ENCODE data around the gene STON2.

STON2 gene

DNA sequence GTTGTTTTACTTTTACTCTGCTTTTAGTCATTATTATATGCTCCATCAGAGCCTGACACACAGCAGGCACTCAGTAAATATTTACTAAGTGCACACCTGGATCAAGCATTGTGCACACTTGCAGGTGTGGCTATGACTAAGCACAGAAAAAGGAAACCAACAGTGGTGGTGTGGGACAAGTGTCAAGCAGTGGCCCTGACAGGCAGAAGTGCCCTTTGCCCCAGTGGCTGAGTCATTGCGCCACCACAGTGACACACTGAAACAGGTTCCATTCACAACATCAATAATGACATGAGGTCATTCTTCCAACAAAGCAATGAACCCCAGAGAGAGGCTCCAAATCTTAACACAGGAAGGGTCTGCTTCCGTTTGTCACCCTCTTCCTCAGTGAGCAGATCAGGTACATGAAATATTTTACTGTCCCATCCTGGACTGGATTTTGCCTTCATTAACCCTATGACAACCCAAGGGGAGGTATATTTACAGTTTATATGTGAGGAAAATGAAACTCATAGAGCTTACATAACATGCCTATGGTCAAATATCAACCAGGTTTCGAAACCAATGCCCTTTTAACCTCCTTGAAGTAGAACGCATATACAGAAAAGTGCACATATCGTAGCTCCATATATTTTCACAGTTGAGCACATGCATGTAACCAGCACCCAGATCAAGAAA is 96.7 kb downstream of the STON2 start:
- ATAC-seq: no peak
- no peak for TF ChIP-seq BACH2 (CRISPR knock-in tag; IDR thresholded peaks at IDR 0.05; ENCODE audit: borderline replicate concordance)
- TF ChIP-seq ARNTL (CRISPR knock-in tag; IDR thresholded peaks at IDR 0.05; ENCODE audit: borderline replicate concordance, low read depth): no peak
- no peak for TF ChIP-seq ZFP30 (CRISPR knock-in tag; IDR thresholded peaks at IDR 0.05)
- TF ChIP-seq ZNF70 (CRISPR knock-in tag; IDR thresholded peaks at IDR 0.05): no peak
- TF ChIP-seq ZFP3 (CRISPR knock-in tag; IDR thresholded peaks at IDR 0.05): no peak

DNA sequence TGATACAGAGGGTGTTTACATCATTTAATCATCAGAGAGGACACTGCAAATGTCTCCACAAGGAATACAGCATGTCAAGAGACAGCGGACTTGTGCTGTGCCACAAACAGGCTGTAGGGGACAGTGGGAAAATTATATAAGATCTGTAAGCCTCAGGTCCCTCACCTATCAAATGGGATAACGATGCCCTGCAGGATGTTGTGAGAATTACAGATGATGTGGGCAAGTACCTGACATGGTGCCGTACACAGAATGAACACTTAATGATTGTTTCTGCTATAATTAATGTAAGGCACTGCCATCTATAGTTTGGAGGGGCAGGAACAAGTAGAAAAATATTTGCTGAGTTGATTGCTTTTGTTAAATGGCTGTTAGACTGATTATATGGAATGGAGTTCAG is 97.5 kb downstream of the STON2 start:
- TF ChIP-seq ISL1 (CRISPR knock-in tag; IDR thresholded peaks at IDR 0.05) (no peak), TCF4 (CRISPR knock-in tag; IDR thresholded peaks at IDR 0.05; ENCODE audit: borderline replicate concordance) (no peak), ZFP3 (CRISPR knock-in tag; IDR thresholded peaks at IDR 0.05) (no peak), OSR1 (CRISPR knock-in tag; IDR thresholded peaks at IDR 0.05) (no peak), RARB (CRISPR knock-in tag; IDR thresholded peaks at IDR 0.05) (no peak), CSDC2 (CRISPR knock-in tag; IDR thresholded peaks at IDR 0.05) (no peak), ZNF565 (CRISPR knock-in tag; conservative IDR thresholded peaks at IDR 0.05; ENCODE audit: low read depth) (no peak), ZC3H10 (CRISPR knock-in tag; IDR thresholded peaks at IDR 0.05) (no peak), ARNTL (CRISPR knock-in tag; IDR thresholded peaks at IDR 0.05; ENCODE audit: borderline replicate concordance, low read depth) (no peak), BACH2 (CRISPR knock-in tag; IDR thresholded peaks at IDR 0.05; ENCODE audit: borderline replicate concordance) (no peak), ESRRG (CRISPR knock-in tag; IDR thresholded peaks at IDR 0.05) (no peak), TOX (CRISPR knock-in tag; IDR thresholded peaks at IDR 0.05; ENCODE audit: borderline replicate concordance) (no peak), GLIS3 (CRISPR knock-in tag; IDR thresholded peaks at IDR 0.05) (no peak), SNAI2 (CRISPR knock-in tag; IDR thresholded peaks at IDR 0.05) (no peak)
- TF ChIP-seq, protein P1, sequence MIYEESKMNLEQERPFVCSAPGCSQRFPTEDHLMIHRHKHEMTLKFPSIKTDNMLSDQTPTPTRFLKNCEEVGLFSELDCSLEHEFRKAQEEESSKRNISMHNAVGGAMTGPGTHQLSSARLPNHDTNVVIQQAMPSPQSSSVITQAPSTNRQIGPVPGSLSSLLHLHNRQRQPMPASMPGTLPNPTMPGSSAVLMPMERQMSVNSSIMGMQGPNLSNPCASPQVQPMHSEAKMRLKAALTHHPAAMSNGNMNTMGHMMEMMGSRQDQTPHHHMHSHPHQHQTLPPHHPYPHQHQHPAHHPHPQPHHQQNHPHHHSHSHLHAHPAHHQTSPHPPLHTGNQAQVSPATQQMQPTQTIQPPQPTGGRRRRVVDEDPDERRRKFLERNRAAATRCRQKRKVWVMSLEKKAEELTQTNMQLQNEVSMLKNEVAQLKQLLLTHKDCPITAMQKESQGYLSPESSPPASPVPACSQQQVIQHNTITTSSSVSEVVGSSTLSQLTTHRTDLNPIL (CRISPR knock-in tag; IDR thresholded peaks at IDR 0.05; ENCODE audit: low read depth): no peak
- TF ChIP-seq, protein P2, sequence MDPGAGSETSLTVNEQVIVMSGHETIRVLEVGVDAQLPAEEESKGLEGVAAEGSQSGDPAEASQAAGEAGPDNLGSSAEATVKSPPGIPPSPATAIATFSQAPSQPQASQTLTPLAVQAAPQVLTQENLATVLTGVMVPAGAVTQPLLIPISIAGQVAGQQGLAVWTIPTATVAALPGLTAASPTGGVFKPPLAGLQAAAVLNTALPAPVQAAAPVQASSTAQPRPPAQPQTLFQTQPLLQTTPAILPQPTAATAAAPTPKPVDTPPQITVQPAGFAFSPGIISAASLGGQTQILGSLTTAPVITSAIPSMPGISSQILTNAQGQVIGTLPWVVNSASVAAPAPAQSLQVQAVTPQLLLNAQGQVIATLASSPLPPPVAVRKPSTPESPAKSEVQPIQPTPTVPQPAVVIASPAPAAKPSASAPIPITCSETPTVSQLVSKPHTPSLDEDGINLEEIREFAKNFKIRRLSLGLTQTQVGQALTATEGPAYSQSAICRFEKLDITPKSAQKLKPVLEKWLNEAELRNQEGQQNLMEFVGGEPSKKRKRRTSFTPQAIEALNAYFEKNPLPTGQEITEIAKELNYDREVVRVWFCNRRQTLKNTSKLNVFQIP (CRISPR knock-in tag; IDR thresholded peaks at IDR 0.05; ENCODE audit: borderline replicate concordance, low read depth): no peak
- TF ChIP-seq, protein P3, sequence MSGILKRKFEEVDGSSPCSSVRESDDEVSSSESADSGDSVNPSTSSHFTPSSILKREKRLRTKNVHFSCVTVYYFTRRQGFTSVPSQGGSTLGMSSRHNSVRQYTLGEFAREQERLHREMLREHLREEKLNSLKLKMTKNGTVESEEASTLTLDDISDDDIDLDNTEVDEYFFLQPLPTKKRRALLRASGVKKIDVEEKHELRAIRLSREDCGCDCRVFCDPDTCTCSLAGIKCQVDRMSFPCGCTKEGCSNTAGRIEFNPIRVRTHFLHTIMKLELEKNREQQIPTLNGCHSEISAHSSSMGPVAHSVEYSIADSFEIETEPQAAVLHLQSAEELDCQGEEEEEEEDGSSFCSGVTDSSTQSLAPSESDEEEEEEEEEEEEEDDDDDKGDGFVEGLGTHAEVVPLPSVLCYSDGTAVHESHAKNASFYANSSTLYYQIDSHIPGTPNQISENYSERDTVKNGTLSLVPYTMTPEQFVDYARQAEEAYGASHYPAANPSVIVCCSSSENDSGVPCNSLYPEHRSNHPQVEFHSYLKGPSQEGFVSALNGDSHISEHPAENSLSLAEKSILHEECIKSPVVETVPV (CRISPR knock-in tag; IDR thresholded peaks at IDR 0.05): no peak
- TF ChIP-seq, protein P4, sequence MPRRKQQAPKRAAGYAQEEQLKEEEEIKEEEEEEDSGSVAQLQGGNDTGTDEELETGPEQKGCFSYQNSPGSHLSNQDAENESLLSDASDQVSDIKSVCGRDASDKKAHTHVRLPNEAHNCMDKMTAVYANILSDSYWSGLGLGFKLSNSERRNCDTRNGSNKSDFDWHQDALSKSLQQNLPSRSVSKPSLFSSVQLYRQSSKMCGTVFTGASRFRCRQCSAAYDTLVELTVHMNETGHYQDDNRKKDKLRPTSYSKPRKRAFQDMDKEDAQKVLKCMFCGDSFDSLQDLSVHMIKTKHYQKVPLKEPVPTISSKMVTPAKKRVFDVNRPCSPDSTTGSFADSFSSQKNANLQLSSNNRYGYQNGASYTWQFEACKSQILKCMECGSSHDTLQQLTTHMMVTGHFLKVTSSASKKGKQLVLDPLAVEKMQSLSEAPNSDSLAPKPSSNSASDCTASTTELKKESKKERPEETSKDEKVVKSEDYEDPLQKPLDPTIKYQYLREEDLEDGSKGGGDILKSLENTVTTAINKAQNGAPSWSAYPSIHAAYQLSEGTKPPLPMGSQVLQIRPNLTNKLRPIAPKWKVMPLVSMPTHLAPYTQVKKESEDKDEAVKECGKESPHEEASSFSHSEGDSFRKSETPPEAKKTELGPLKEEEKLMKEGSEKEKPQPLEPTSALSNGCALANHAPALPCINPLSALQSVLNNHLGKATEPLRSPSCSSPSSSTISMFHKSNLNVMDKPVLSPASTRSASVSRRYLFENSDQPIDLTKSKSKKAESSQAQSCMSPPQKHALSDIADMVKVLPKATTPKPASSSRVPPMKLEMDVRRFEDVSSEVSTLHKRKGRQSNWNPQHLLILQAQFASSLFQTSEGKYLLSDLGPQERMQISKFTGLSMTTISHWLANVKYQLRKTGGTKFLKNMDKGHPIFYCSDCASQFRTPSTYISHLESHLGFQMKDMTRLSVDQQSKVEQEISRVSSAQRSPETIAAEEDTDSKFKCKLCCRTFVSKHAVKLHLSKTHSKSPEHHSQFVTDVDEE (CRISPR knock-in tag; IDR thresholded peaks at IDR 0.05): no peak
- ATAC-seq: no peak

DNA sequence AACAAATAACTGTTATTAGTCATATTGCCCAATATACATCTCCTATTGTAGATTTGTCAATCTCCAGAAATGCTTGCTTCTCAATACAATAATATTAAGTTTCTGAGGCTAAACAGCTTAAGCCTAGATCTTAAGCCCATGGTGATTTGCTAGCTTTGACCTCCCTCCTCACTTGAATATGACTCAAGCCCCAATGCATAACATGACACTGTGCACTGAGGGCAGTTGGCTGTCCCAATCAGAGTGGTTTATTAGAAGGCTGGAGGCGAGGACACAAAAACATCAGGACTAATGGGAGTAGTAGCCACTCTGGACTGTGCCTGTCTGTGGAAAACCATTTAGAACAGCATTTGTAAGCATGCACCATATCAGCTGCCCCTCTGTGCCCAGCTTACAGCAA is 98.3 kb downstream of the STON2 start:
- ATAC-seq: no peak
- no peak for TF ChIP-seq ZNF565 (CRISPR knock-in tag; conservative IDR thresholded peaks at IDR 0.05; ENCODE audit: low read depth)
- no peak for TF ChIP-seq BACH2 (CRISPR knock-in tag; IDR thresholded peaks at IDR 0.05; ENCODE audit: borderline replicate concordance)
- no peak for TF ChIP-seq SNAI2 (CRISPR knock-in tag; IDR thresholded peaks at IDR 0.05)
- TF ChIP-seq, protein P4 (CRISPR knock-in tag; IDR thresholded peaks at IDR 0.05): no peak
- TF ChIP-seq ARNTL (CRISPR knock-in tag; IDR thresholded peaks at IDR 0.05; ENCODE audit: borderline replicate concordance, low read depth): no peak
- TF ChIP-seq TCF4 (CRISPR knock-in tag; IDR thresholded peaks at IDR 0.05; ENCODE audit: borderline replicate concordance): no peak
- TF ChIP-seq TOX (CRISPR knock-in tag; IDR thresholded peaks at IDR 0.05; ENCODE audit: borderline replicate concordance): no peak
- TF ChIP-seq, protein P5, sequence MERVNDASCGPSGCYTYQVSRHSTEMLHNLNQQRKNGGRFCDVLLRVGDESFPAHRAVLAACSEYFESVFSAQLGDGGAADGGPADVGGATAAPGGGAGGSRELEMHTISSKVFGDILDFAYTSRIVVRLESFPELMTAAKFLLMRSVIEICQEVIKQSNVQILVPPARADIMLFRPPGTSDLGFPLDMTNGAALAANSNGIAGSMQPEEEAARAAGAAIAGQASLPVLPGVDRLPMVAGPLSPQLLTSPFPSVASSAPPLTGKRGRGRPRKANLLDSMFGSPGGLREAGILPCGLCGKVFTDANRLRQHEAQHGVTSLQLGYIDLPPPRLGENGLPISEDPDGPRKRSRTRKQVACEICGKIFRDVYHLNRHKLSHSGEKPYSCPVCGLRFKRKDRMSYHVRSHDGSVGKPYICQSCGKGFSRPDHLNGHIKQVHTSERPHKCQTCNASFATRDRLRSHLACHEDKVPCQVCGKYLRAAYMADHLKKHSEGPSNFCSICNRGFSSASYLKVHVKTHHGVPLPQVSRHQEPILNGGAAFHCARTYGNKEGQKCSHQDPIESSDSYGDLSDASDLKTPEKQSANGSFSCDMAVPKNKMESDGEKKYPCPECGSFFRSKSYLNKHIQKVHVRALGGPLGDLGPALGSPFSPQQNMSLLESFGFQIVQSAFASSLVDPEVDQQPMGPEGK (CRISPR knock-in tag; IDR thresholded peaks at IDR 0.05; ENCODE audit: borderline replicate concordance): no peak
- no peak for TF ChIP-seq ZFP30 (CRISPR knock-in tag; IDR thresholded peaks at IDR 0.05)
- no peak for TF ChIP-seq PPARA (CRISPR knock-in tag; IDR thresholded peaks at IDR 0.05; ENCODE audit: borderline replicate concordance)
- no peak for TF ChIP-seq ZNF8 (CRISPR knock-in tag; IDR thresholded peaks at IDR 0.05)
- no peak for TF ChIP-seq OSR1 (CRISPR knock-in tag; IDR thresholded peaks at IDR 0.05)

All from SK-N-SH treated with all-trans-retinoic acid at 6 μM for 48 hours (cell line).